Trophoblast cell (in vitro differentiated cells and primary cell): ENCODE data around the gene REX1BD. TPM values are rescaled to one million over a fixed set of nuclear protein-coding genes. Genes with fewer than 3 reads are reported as not detected.
"Not testable (repeated sequence)": the region's sequence is repeated elsewhere in the genome, so short reads cannot be mapped to it uniquely, and the experiment has no call there.

ENCODE experiments used
- DNase-seq, 2 donors: peaks; one replicate each; pipeline ENCODE4 v3.0.0-alpha.2; 2016
- H2AFZ ChIP-seq: 2 replicates; pipeline ENCODE4 v1.6.1; 2013; ENCODE audit warnings: low read length, moderate library complexity, mild to moderate bottlenecking; ENCODE audit not compliant: insufficient read depth, poor library complexity
- H2AK5ac ChIP-seq: 2 replicates; pipeline ENCODE4 v1.6.1; 2013; ENCODE audit warnings: mild to moderate bottlenecking, low read length
- H2BK120ac ChIP-seq: 2 replicates; pipeline ENCODE4 v1.6.1; 2013; ENCODE audit warnings: low read length, mild to moderate bottlenecking, moderate library complexity; ENCODE audit not compliant: insufficient read depth, poor library complexity
- H2BK12ac ChIP-seq: 2 replicates; pipeline ENCODE4 v1.6.1; 2013; ENCODE audit warnings: mild to moderate bottlenecking, low read length, moderate library complexity
- H2BK5ac ChIP-seq: 2 replicates; pipeline ENCODE4 v1.6.1; 2013; ENCODE audit warnings: low read length, low read depth, moderate library complexity, mild to moderate bottlenecking; ENCODE audit not compliant: poor library complexity
- H3K14ac ChIP-seq: 2 replicates; pipeline ENCODE4 v1.6.1; 2013; ENCODE audit warnings: mild to moderate bottlenecking, low read length
- H3K18ac ChIP-seq: 2 replicates; pipeline ENCODE4 v1.6.1; 2013; ENCODE audit warnings: mild to moderate bottlenecking, low read length
- H3K23ac ChIP-seq: 2 replicates; pipeline ENCODE4 v1.6.1; 2013; ENCODE audit warnings: low read length
- H3K27ac ChIP-seq: 2 replicates; pipeline ENCODE4 v1.5.1; 2013; ENCODE audit warnings: low read depth, mild to moderate bottlenecking, inconsistent platforms, low read length, moderate library complexity
- H3K27me3 ChIP-seq: 2 replicates; pipeline ENCODE4 v1.6.1; 2013; ENCODE audit warnings: inconsistent platforms, mild to moderate bottlenecking, low read length, moderate library complexity; ENCODE audit not compliant: insufficient read depth
- H3K36me3 ChIP-seq, 2 experiments: 1 replicate in 1 of 2; 2 replicates in 1 of 2; pipeline ENCODE4 v1.6.1; 2013; ENCODE audit warnings: low read length in 2 of 2, mild to moderate bottlenecking in 2 of 2, moderate library complexity in 1 of 2; ENCODE audit not compliant: insufficient read depth in 2 of 2, control insufficient read depth in 1 of 2
- H3K4ac ChIP-seq: 2 replicates; pipeline ENCODE4 v1.6.1; 2013; ENCODE audit warnings: low read depth, mild to moderate bottlenecking, low read length, moderate library complexity
- H3K4me1 ChIP-seq, 2 experiments: 1 replicate in 1 of 2; 2 replicates in 1 of 2; pipeline ENCODE4 v1.6.1; 2013; ENCODE audit warnings: low read length in 2 of 2, mild to moderate bottlenecking in 2 of 2, moderate library complexity in 1 of 2; ENCODE audit not compliant: insufficient read depth in 2 of 2, control insufficient read depth in 1 of 2
- H3K4me2 ChIP-seq: 2 replicates; pipeline ENCODE4 v1.6.1; 2013; ENCODE audit warnings: inconsistent platforms, mild to moderate bottlenecking, low read length, moderate library complexity
- H3K4me3 ChIP-seq: 2 replicates; pipeline ENCODE4 v1.5.1; 2013; ENCODE audit warnings: mild to moderate bottlenecking, low read depth, low read length, inconsistent platforms
- H3K79me1 ChIP-seq: one replicate; pipeline ENCODE4 v1.6.1; 2013; ENCODE audit warnings: low read length
- H3K79me2 ChIP-seq: 2 replicates; pipeline ENCODE4 v1.6.1; 2013; ENCODE audit warnings: low read length, mild to moderate bottlenecking; ENCODE audit not compliant: control insufficient read depth, insufficient read depth, poor library complexity
- H3K9ac ChIP-seq: 2 replicates; pipeline ENCODE4 v1.6.1; 2013; ENCODE audit warnings: mild to moderate bottlenecking, low read length
- H3K9me3 ChIP-seq: 2 replicates; pipeline ENCODE4 v1.6.1; 2013; ENCODE audit warnings: low read depth, mild to moderate bottlenecking, control low read depth, inconsistent platforms, low read length; ENCODE audit not compliant: insufficient read depth
- H4K12ac ChIP-seq: 2 replicates; pipeline ENCODE4 v1.6.1; 2013; ENCODE audit warnings: low read depth, mild to moderate bottlenecking, low read length, moderate library complexity
- H4K8ac ChIP-seq: 2 replicates; pipeline ENCODE4 v1.6.1; 2013; ENCODE audit warnings: low read depth, mild to moderate bottlenecking, low read length, moderate library complexity
- H4K91ac ChIP-seq: one replicate; pipeline ENCODE4 v1.6.1; 2013; ENCODE audit warnings: low read depth, mild to moderate bottlenecking, low read length, moderate library complexity
- WGBS: extraction: QIAGEN DNeasy Blood & Tissue Kit; methylation state at CpG from one replicate; pipeline ENCODE4 v1.1.7; 2013; ENCODE audit warnings: missing lambda C conversion rate; ENCODE audit not compliant: insufficient read length, insufficient coverage; ENCODE audit errors: extremely low coverage; 5-methylcytosine and 5-hydroxymethylcytosine counted together
- polyA plus RNA-seq: library from polyadenylated mRNA; stranded (reverse); fragments of 200-250 nt; gene quantifications from 2 replicates; pipeline ENCODE4 v1.2.3, GENCODE V29; 2013

REX1BD gene
- 64.9 and 69.3 TPM in 2 replicates for polyA plus RNA-seq

DNA sequence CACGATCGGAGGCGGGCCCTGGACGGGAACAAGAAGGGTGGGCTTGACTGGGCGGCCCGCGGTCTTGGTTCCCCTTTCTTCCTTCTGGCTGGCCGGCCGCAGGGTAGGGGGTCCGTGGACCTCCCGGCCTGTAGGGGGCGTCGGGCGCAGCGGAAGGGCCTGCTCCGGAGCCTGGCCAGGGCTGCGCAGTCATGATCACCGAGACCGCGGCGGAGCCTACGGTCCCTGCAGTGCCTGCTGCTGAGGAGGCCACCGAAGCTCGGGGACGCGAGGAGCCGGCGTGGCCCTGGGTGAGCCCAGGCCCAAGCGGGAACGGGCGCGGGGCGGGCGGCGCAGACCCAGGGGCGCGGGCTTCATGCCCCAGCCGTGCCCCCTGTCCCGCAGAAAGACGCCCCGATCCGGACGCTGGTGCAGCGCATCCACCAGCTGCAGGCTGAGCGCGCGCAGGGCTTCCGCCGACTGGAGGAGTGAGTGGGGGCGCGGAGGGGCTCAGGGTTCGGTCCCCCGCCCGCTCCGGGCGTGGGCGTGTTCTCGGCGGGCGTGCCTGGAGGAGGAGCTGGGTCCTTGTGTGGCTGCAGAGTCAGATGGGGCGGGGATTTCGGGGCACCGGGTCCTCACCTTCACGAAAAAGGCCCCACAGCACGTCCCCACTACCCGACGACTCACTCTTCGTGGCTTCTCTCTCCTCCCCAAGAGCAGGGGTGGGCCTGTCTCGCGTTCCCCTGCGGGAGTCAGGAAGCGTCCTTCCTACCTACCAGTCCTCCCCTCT lies at the start of gene REX1BD:
REX1BD (plus strand) TSS at position 188 of the 769 bp plus-strand sequence; CDS start at position 192, 4 bp downstream.
- WGBS = no CpG with 5 or more reads among the region's 72 CpGs
- Histone ChIP-seq H2BK120ac (peak within 1 kb of the TSS; percentile 87), H3K79me1 (peaks cover 16% of the 10 kb centered on the region), H3K4ac (peak within 1 kb of the TSS; percentile 88), H4K91ac (peak within 1 kb of the TSS; percentile 95), H4K12ac (peak within 1 kb of the TSS; percentile 92), H3K4me3 (peak within 1 kb of the TSS; percentile 84), H2AFZ (peak within 1 kb of the TSS; percentile 86), H4K8ac (peak within 1 kb of the TSS; percentile 98), H3K27me3 (no peaks in the 10 kb centered on the region), H3K27ac (peak within 1 kb of the TSS; percentile 94), H3K23ac (no peak within 1 kb of the TSS), H2BK12ac (no peak within 1 kb of the TSS), H3K14ac (peak within 1 kb of the TSS; percentile 96), H3K18ac (peak within 1 kb of the TSS; percentile 84), H3K36me3 (peaks cover 4 to 6% of the 10 kb centered on the region in 2 experiments), H3K9me3 (peaks cover 6% of the 10 kb centered on the region), H3K79me2 (peaks cover 6% of the 10 kb centered on the region), H3K4me2 (peak within 1 kb of the TSS; percentile 87), H2AK5ac (peak within 1 kb of the TSS; percentile 16), H2BK5ac (peak within 1 kb of the TSS; percentile 86), H3K4me1 (peaks cover 6 to 15% of the 10 kb centered on the region in 2 experiments), H3K9ac (peak within 1 kb of the TSS; percentile 65)
- peak; percentile 71 to 84 for DNase-seq

DNA sequence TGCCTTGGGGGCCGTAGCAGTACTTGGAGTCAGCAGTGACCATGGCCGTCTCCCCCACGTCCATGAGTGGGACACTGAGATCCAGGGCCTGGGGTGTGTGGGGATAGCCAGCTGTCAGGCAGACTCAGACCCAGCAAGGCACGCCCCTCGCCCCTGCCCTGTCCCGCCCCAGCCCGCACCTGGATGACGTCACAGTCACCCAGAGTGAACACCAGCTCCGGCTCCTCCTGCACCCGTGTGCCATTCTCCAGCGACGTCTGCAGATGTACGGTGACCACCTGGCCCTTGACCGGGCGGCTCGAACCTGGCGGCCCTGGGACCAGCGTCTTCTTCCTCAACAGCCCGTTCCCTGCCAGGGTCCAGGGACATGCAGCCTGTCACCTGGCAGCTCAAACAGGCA lies 49.2 kb upstream of the REX1BD start:
- H3K36me3 ChIP-seq = peaks cover 50 to 53% of the 10 kb centered on the region in 2 experiments
- no peak overlapping the region for H3K9ac ChIP-seq
- no peak overlapping the region for H2AK5ac ChIP-seq
- peak overlapping the region; percentile 22 for H3K18ac ChIP-seq
- peaks cover 10% of the 10 kb centered on the region for H3K79me1 ChIP-seq
- no peak overlapping the region for H3K23ac ChIP-seq
- no peak overlapping the region for H3K27ac ChIP-seq
- no peak overlapping the region for H2BK5ac ChIP-seq
- no peak overlapping the region for H3K14ac ChIP-seq
- no peak overlapping the region for H3K4me2 ChIP-seq
- H4K12ac ChIP-seq = no peak overlapping the region
- H2BK12ac ChIP-seq = no peak overlapping the region
- no CpG with 5 or more reads among the region's 19 CpGs for WGBS
- no peaks in the 10 kb centered on the region for H3K27me3 ChIP-seq
- H3K79me2 ChIP-seq = peaks cover 8% of the 10 kb centered on the region
- peaks cover under 1% of the 10 kb centered on the region for H3K9me3 ChIP-seq
- no peak for DNase-seq
- H4K8ac ChIP-seq = no peak overlapping the region
- H3K4me1 ChIP-seq = peaks cover 6 to 13% of the 10 kb centered on the region in 2 experiments
- H3K4ac ChIP-seq = no peak overlapping the region
- H4K91ac ChIP-seq = no peak overlapping the region
- no peak overlapping the region for H3K4me3 ChIP-seq
- H2BK120ac ChIP-seq = no peak overlapping the region
- no peak overlapping the region for H2AFZ ChIP-seq

DNA sequence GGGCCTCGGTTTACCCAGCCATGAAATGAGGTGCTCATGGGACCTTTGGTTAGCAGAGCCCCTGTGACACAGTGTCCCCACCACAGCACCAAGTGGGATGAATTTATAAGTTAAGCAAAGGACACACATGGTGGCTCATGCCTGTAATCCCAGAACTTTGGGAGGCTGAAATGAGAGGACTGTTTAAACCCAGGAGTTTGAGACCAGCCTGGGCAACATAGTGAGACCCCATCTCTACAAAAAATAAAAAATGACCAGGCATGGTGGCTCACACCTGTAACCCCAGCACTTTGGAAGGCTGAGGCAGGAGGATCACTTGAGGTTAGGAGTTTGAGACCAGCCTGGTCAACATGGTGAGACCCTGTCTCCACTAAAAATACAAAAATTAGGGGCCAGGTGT lies 48.4 kb upstream of the REX1BD start:
- H3K4me2 ChIP-seq, H2BK12ac ChIP-seq, H3K9me3 ChIP-seq, H3K27ac ChIP-seq, DNase-seq, H3K4me3 ChIP-seq, H4K8ac ChIP-seq, H2AK5ac ChIP-seq, H2BK5ac ChIP-seq, H3K23ac ChIP-seq, H3K9ac ChIP-seq, H3K79me2 ChIP-seq, H2AFZ ChIP-seq, H3K18ac ChIP-seq, H3K4ac ChIP-seq, H3K14ac ChIP-seq, H4K91ac ChIP-seq, H2BK120ac ChIP-seq, H4K12ac ChIP-seq, H3K27me3 ChIP-seq: not testable (repeated sequence)
- Histone ChIP-seq H3K4me1 (peaks cover 6 to 13% of the 10 kb centered on the region in 2 experiments), H3K79me1 (peaks cover 10% of the 10 kb centered on the region), H3K36me3 (peaks cover 46 to 51% of the 10 kb centered on the region in 2 experiments)
- no CpG with 5 or more reads among the region's 1 CpG for WGBS

- peaks cover 8% of the 10 kb centered on the region for H3K79me2 ChIP-seq
- no peak overlapping the region for H3K4me3 ChIP-seq
- no peak overlapping the region for H2BK12ac ChIP-seq
- H3K4me2 ChIP-seq = no peak overlapping the region
- no peak overlapping the region for H2BK120ac ChIP-seq
- H3K36me3 ChIP-seq = peaks cover 36 to 41% of the 10 kb centered on the region in 2 experiments
- no peak overlapping the region for H2AK5ac ChIP-seq
- H3K9ac ChIP-seq = no peak overlapping the region
- peak overlapping the region; percentile 12 for H3K18ac ChIP-seq
- no peak overlapping the region for H2AFZ ChIP-seq
- H3K27me3 ChIP-seq = no peaks in the 10 kb centered on the region
- H3K79me1 ChIP-seq = peaks cover 10% of the 10 kb centered on the region
- H4K12ac ChIP-seq = peak overlapping the region; percentile 6
- no peaks in the 10 kb centered on the region for H3K9me3 ChIP-seq
- H4K8ac ChIP-seq = peak overlapping the region; percentile 1
- DNase-seq = peak; percentile 91 to 92
- H3K14ac ChIP-seq = no peak overlapping the region
- H3K4me1 ChIP-seq = peaks cover 6 to 13% of the 10 kb centered on the region in 2 experiments
- H3K4ac ChIP-seq = no peak overlapping the region
- no peak overlapping the region for H3K27ac ChIP-seq
- H3K23ac ChIP-seq = no peak overlapping the region
- no CpG with 5 or more reads among the region's 21 CpGs for WGBS
- H2BK5ac ChIP-seq = no peak overlapping the region
- H4K91ac ChIP-seq = no peak overlapping the region
Measured at GRCh38 chr19:18541258-18541991, 47.2 kb upstream of the REX1BD start.
